H1 (cell line): ENCODE results near the gene QRICH2. TPM values are rescaled to one million over a fixed set of nuclear protein-coding genes. Genes with fewer than 3 reads are reported as not detected.
A peak's percentile ranks its signal among the peaks of the same experiment; 100 is the strongest.

Experiments
- CTCF ChIA-PET: fragments of 300-600 bp; sonication (Branson Sonifier 250); formaldehyde crosslinking; loops from one replicate; lab custom pipeline; 2021; ENCODE audit not compliant: partially characterized antibody; lab: Charles Lee
- POLR2A ChIA-PET: fragments of 300-600 bp; sonication (Branson Sonifier 250); formaldehyde crosslinking; loops from one replicate; lab custom pipeline; 2021; ENCODE audit warnings: inconsistent platforms; ENCODE audit not compliant: partially characterized antibody; lab: Charles Lee
- DNase-seq, 2 experiments: peaks; one replicate each; pipeline versions ENCODE4 v3.0.0 to v3.0.0-alpha.2; 2010 to 2022; ENCODE audit warnings: low spot score in 2 of 2, low read depth in 1 of 2, mixed read lengths in 1 of 2
- FAIRE-seq: peaks from 2 replicates; lab custom pipeline; 2011; peaks lifted over from hg19 to GRCh38; lab: Jason Lieb, UNC
- H2AFZ ChIP-seq: 2 replicates; pipeline ENCODE4 v1.8.1; 2012; ENCODE audit warnings: low read length, inconsistent platforms
- H2AK5ac ChIP-seq: 2 replicates; pipeline ENCODE4 v1.6.1; 2013; ENCODE audit warnings: low read depth, low read length
- H2BK120ac ChIP-seq: replicated peaks from 2 replicates; pipeline ENCODE3; 2013; ENCODE audit warnings: low read depth, low read length, inconsistent platforms
- H2BK12ac ChIP-seq: 2 replicates; pipeline ENCODE4 v1.6.1; 2013; ENCODE audit warnings: low read depth, low read length
- H2BK15ac ChIP-seq: 2 replicates; pipeline ENCODE4 v1.6.1; 2013; ENCODE audit warnings: low read length
- H2BK20ac ChIP-seq: 2 replicates; pipeline ENCODE4 v1.6.1; 2013; ENCODE audit warnings: low read length
- H2BK5ac ChIP-seq: 2 replicates; pipeline ENCODE4 v1.6.1; 2013; ENCODE audit warnings: low read depth, low read length
- H3K14ac ChIP-seq: 2 replicates; pipeline ENCODE4 v1.6.1; 2013; ENCODE audit warnings: inconsistent platforms; ENCODE audit not compliant: insufficient read length
- H3K18ac ChIP-seq: 2 replicates; pipeline ENCODE4 v1.6.1; 2013; ENCODE audit warnings: low read length; ENCODE audit errors: extremely low read depth
- H3K23ac ChIP-seq: 2 replicates; pipeline ENCODE4 v1.6.1; 2013; ENCODE audit warnings: inconsistent platforms; ENCODE audit not compliant: insufficient read length
- H3K23me2 ChIP-seq: 2 replicates; pipeline ENCODE4 v1.6.1; 2013; ENCODE audit warnings: low read depth, low read length
- H3K27ac ChIP-seq: 2 replicates; pipeline ENCODE4 v1.6.1; 2011; ENCODE audit warnings: low read depth, low read length, inconsistent platforms
- H3K27me3 ChIP-seq, 4 experiments: replicated peaks in 1 of 4; 1 replicate in 1 of 4; 2 replicates in 3 of 4; pipeline versions ENCODE4 v1.6.1 to v1.8.1; 2011 to 2013; ENCODE audit warnings: low read length in 3 of 4, mild to moderate bottlenecking in 3 of 4, inconsistent platforms in 2 of 4, mixed read lengths in 2 of 4, moderate library complexity in 1 of 4; ENCODE audit not compliant: control insufficient read depth in 3 of 4, insufficient read depth in 3 of 4; ENCODE audit errors: extremely low read depth in 1 of 4
- H3K36me3 ChIP-seq, 4 experiments: 2 replicates each; pipeline versions ENCODE4 v1.6.1 to v1.8.1; 2011 to 2013; ENCODE audit warnings: mild to moderate bottlenecking in 4 of 4, low read length in 3 of 4, moderate library complexity in 2 of 4, control low read depth in 1 of 4, inconsistent platforms in 1 of 4; ENCODE audit not compliant: insufficient read depth in 4 of 4, control insufficient read depth in 2 of 4
- H3K4ac ChIP-seq: replicated peaks from 2 replicates; pipeline ENCODE3; 2013; ENCODE audit warnings: low read length, low read depth, mixed read lengths, inconsistent platforms; ENCODE audit not compliant: insufficient read length
- H3K4me1 ChIP-seq, 4 experiments: replicated peaks in 1 of 4; 1 replicate in 1 of 4; 2 replicates in 3 of 4; pipeline versions ENCODE4 v1.6.1 to v1.8.1; 2011 to 2013; ENCODE audit warnings: low read length in 3 of 4, inconsistent platforms in 2 of 4, mixed read lengths in 1 of 4; ENCODE audit not compliant: insufficient read depth in 4 of 4, control insufficient read depth in 3 of 4
- H3K4me2 ChIP-seq, 2 experiments: 2 replicates each; pipeline versions ENCODE4 v1.6.1 to v1.8.1; 2011 to 2013; ENCODE audit warnings: low read depth in 2 of 2, low read length in 2 of 2, control low read depth in 1 of 2, inconsistent platforms in 1 of 2, mild to moderate bottlenecking in 1 of 2; ENCODE audit not compliant: insufficient read depth in 1 of 2
- H3K4me3 ChIP-seq, 4 experiments: fragments of 200-600, 300-600 bp in 1 of 4; sonication (generic), shearing (Covaris generic), sonication (Bioruptor Twin) in 1 of 4; 2 replicates each; pipeline versions ENCODE4 v1.5.1 to v1.8.1; 2011 to 2016; ENCODE audit warnings: low read length in 4 of 4, low read depth in 3 of 4, control low read depth in 2 of 4, inconsistent platforms in 2 of 4, mild to moderate bottlenecking in 2 of 4, mixed read lengths in 1 of 4, moderate library complexity in 1 of 4; ENCODE audit not compliant: insufficient read depth in 2 of 4; ENCODE audit errors: extremely low read depth in 1 of 4
- H3K56ac ChIP-seq: replicated peaks from 2 replicates; pipeline ENCODE3; 2013; ENCODE audit warnings: low read depth, mild to moderate bottlenecking, mixed read lengths, low read length, inconsistent platforms; ENCODE audit not compliant: insufficient read length
- H3K79me1 ChIP-seq: 2 replicates; pipeline ENCODE4 v1.6.1; 2013; ENCODE audit warnings: low read depth, low read length, control low read depth
- H3K79me2 ChIP-seq, 2 experiments: 2 replicates each; pipeline versions ENCODE4 v1.6.1 to v1.8.1; 2012 to 2013; ENCODE audit warnings: low read length in 2 of 2, mild to moderate bottlenecking in 2 of 2, inconsistent platforms in 1 of 2; ENCODE audit not compliant: insufficient read depth in 2 of 2, control insufficient read depth in 1 of 2
- H3K9ac ChIP-seq, 4 experiments: replicated peaks in 1 of 4; 1 replicate in 1 of 4; 2 replicates in 3 of 4; pipeline versions ENCODE4 v1.6.1 to v1.8.1; 2011 to 2013; ENCODE audit warnings: low read depth in 3 of 4, low read length in 3 of 4, control low read depth in 2 of 4, mild to moderate bottlenecking in 2 of 4, moderate library complexity in 2 of 4, inconsistent platforms in 1 of 4; ENCODE audit errors: extremely low read depth in 1 of 4
- H3K9me3 ChIP-seq, 2 experiments: 2 replicates each; pipeline versions ENCODE4 v1.6.1 to v1.8.1; 2012 to 2013; ENCODE audit warnings: mild to moderate bottlenecking in 2 of 2, moderate library complexity in 2 of 2, control low read depth in 1 of 2, inconsistent platforms in 1 of 2, low read depth in 1 of 2, low read length in 1 of 2, mixed read lengths in 1 of 2; ENCODE audit not compliant: insufficient read depth in 2 of 2
- H4K20me1 ChIP-seq, 2 experiments: replicated peaks in 1 of 2; 2 replicates each; pipeline versions ENCODE3 to v1.8.1; 2011 to 2013; ENCODE audit warnings: inconsistent platforms in 2 of 2, low read length in 2 of 2, mild to moderate bottlenecking in 1 of 2; ENCODE audit not compliant: insufficient read depth in 2 of 2, control insufficient read depth in 1 of 2
- H4K5ac ChIP-seq: 2 replicates; pipeline ENCODE4 v1.6.1; 2013; ENCODE audit warnings: low read length, low read depth, mixed read lengths, inconsistent platforms; ENCODE audit not compliant: insufficient read length
- H4K8ac ChIP-seq: 2 replicates; pipeline ENCODE4 v1.8.0; 2013; ENCODE audit warnings: mild to moderate bottlenecking, moderate library complexity, low read length, inconsistent platforms; ENCODE audit not compliant: insufficient read depth; ENCODE audit errors: extremely low read depth
- H4K91ac ChIP-seq: replicated peaks from 2 replicates; pipeline ENCODE3; 2013; ENCODE audit warnings: low read length, mixed read lengths, inconsistent platforms; ENCODE audit not compliant: insufficient read length
- CEBPB ChIP-seq: IDR thresholded peaks from 2 replicates; pipeline ENCODE4 v1.6.1; 2012; ENCODE audit warnings: low read depth, low read length
- CHD1 ChIP-seq: IDR thresholded peaks from 2 replicates; pipeline ENCODE4 v1.6.1; 2012; ENCODE audit warnings: low read depth, low read length, improper control_type of control experiment
- CHD2 ChIP-seq: IDR thresholded peaks from 2 replicates; pipeline ENCODE4 v1.6.1; 2012; ENCODE audit warnings: low read length, improper control_type of control experiment
- CTBP2 ChIP-seq: IDR thresholded peaks from 2 replicates; pipeline ENCODE4 v1.7.0; 2011; ENCODE audit warnings: borderline replicate concordance, mild to moderate bottlenecking, moderate library complexity, mixed read lengths, low read length; ENCODE audit not compliant: insufficient read depth, insufficient read length
- EZH2 ChIP-seq: fragments of 200-600 bp; sonication (generic); IDR thresholded peaks from 2 replicates; pipeline ENCODE4 v1.7.1; 2012; ENCODE audit warnings: low read depth, mild to moderate bottlenecking, moderate library complexity, low read length, inconsistent platforms; ENCODE audit not compliant: severe bottlenecking
- KDM4A ChIP-seq: IDR thresholded peaks from one replicate; pipeline ENCODE4 v1.7.1; 2012; ENCODE audit warnings: low read depth, mild to moderate bottlenecking, moderate library complexity, low read length, inconsistent platforms; ENCODE audit not compliant: severe bottlenecking
- NRF1 ChIP-seq: IDR thresholded peaks from 2 replicates; pipeline ENCODE4 v1.6.1; 2011; ENCODE audit warnings: mild to moderate bottlenecking, low read depth, low read length, improper control_type of control experiment
- POLR2AphosphoS5 ChIP-seq: IDR thresholded peaks from 2 replicates; pipeline ENCODE4 v1.6.1; 2011; ENCODE audit warnings: low read depth, low read length
- SIN3A ChIP-seq, 2 experiments: IDR thresholded peaks in 1 of 2; conservative IDR thresholded peaks in 1 of 2; 2 replicates each; pipeline ENCODE4 v1.6.1; 2011 to 2012; ENCODE audit warnings: low read length in 2 of 2, improper control_type of control experiment in 1 of 2, low read depth in 1 of 2, mild to moderate bottlenecking in 1 of 2
- WGBS, 2 experiments: shearing (Covaris generic) in 1 of 2; methylation state at CpG; one replicate each; pipeline versions ENCODE4 v1.1.6 to v1.1.7; 2013 to 2015; ENCODE audit warnings: low lambda C conversion rate in 2 of 2, mixed read lengths in 2 of 2, inconsistent platforms in 1 of 2, low coverage in 1 of 2, missing lambda C conversion rate in 1 of 2; ENCODE audit not compliant: insufficient replicate concordance in 2 of 2, insufficient coverage in 1 of 2, insufficient read length in 1 of 2; ENCODE audit errors: extremely low coverage in 1 of 2, missing lambda C conversion rate in 1 of 2; 5-methylcytosine and 5-hydroxymethylcytosine counted together
- polyA plus RNA-seq, 7 experiments: library from polyadenylated mRNA; depleted of rRNA in 3 of 7; stranded (reverse) in 5 of 7; unstranded in 2 of 7; fragments of >200 nt in 5 of 7; fragments of 200-250 nt in 2 of 7; gene quantifications; 1 replicate in 5 of 7; 2 replicates in 1 of 7; 4 replicates in 1 of 7; pipeline versions ENCODE4 v1.2.1 to v1.2.3, GENCODE V29; 2011 to 2013; ENCODE audit warnings: missing spikeins in 2 of 7, mixed read lengths in 2 of 7
- total RNA-seq: library from RNA; stranded (reverse); fragmentation: NEBNext Ultra II Directional; extraction: Animal tissue kit (Norgen Biotek cat#: 25700); gene quantifications from 2 replicates; pipeline ENCODE4 v1.2.1, GENCODE V29; 2021

QRICH2 gene
- total and polyA plus RNA-seq, 2 of the 8 experiments (the other 6 are each of a cell fraction or from before 2014, with no cell fraction given): 2.8 to 3.8 TPM

DNA sequence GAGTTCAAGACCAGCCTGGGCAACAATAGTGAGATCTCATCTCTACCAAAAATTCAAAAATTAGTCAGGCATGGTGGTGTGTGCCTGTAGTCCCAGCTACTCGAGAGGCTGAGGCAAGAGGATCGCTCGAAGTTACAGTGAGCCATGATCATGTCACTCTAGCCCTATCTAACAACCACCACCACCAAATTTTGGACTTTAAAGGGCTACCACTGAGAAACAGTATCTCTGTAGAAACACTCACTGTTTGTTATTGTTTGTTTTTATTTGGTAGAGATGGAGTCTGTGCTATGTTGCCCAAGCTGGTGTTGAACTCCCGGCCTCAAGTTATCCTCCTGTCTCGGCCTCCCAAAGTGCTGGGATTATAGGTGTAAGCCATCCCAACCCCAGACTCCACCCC lies 44.2 kb downstream of the QRICH2 start:
- H2AFZ ChIP-seq: no peak overlapping the region
- H4K5ac ChIP-seq: no peak overlapping the region
- no peak overlapping the region for H3K14ac ChIP-seq
- H3K4me2 ChIP-seq: no peak overlapping the region; a peak in 1 of 4 replicates
- no peak overlapping the region for H2BK120ac ChIP-seq
- no peak overlapping the region for H3K18ac ChIP-seq
- H3K36me3 ChIP-seq: no peaks in the 10 kb centered on the region
- H4K8ac ChIP-seq: no peak overlapping the region
- no peak overlapping the region for H3K9ac ChIP-seq
- H2BK12ac ChIP-seq: 0 out of 2 replicates have a peak overlapping the region, but pooled peaks have one; percentile 22
- H3K23me2 ChIP-seq: no peaks in the 10 kb centered on the region
- peaks cover 2 to 7% (median 4%) of the 10 kb centered on the region in 4 experiments; a peak in 6 of 7 replicates for H3K4me1 ChIP-seq
- H4K91ac ChIP-seq: no peak overlapping the region
- no peaks in the 10 kb centered on the region; a peak in 1 of 7 replicates for H3K27me3 ChIP-seq
- DNase-seq (no peak), FAIRE-seq (no peak)
- H2BK5ac ChIP-seq: no peak overlapping the region
- H4K20me1 ChIP-seq: no peaks in the 10 kb centered on the region
- no peak overlapping the region for H3K56ac ChIP-seq
- no peak overlapping the region for H2AK5ac ChIP-seq
- H3K79me1 ChIP-seq: peaks cover 2% of the 10 kb centered on the region; the same call in 1 of the 2 replicates
- no peak for TF ChIP-seq POLR2AphosphoS5
- TF ChIP-seq KDM4A: no peak
- no peak for TF ChIP-seq EZH2
- TF ChIP-seq NRF1: no peak
- TF ChIP-seq CEBPB: no peak
- no peak for TF ChIP-seq CHD1
- no peak for TF ChIP-seq CTBP2
- TF ChIP-seq SIN3A (conservative IDR thresholded peaks at IDR 0.05 in 1 of 2, IDR thresholded peaks at IDR 0.05 in 1 of 2; ENCODE audit: low read depth in 1 of 2, low read length in 2 of 2): no peak
- TF ChIP-seq CHD2: no peak
- H2BK20ac ChIP-seq: no peak overlapping the region
- H3K79me2 ChIP-seq: peaks cover 3 to 17% of the 10 kb centered on the region in 2 experiments; a peak in 3 of 4 replicates
- no peak overlapping the region for H3K4ac ChIP-seq
- 94% methylated on average over 5 of the region's 5 CpGs; no CpG with 5 or more reads in 1 of the 2 experiments for WGBS, 2 experiments
- CTCF ChIA-PET: interaction anchor here (0.7 to 4.4 kb wide), 8 partner anchors 10 to 185 kb away, joined by 3 to 35 read pairs (median 4); no protein-coding TSS in a partner anchor
- H3K4me3 ChIP-seq: no peak overlapping the region
- no peak overlapping the region for H3K23ac ChIP-seq
- H3K27ac ChIP-seq: no peak overlapping the region
- no peaks in the 10 kb centered on the region for H3K9me3 ChIP-seq
- POLR2A ChIA-PET: interaction anchor here (1.2 to 1.6 kb wide), 5 partner anchors 11 to 126 kb away, joined by 3 to 4 read pairs (median 3); no protein-coding TSS in a partner anchor
- no peak overlapping the region for H2BK15ac ChIP-seq
